Body of pancreas (tissue), 4 donors: ENCODE results near the gene MYORG. TPM values are rescaled to one million over a fixed set of nuclear protein-coding genes. Genes with fewer than 3 reads are reported as not detected.

Experiments used
- ATAC-seq: fragments of 150-250 bp; one replicate; pipeline ENCODE4 v1.9.1; 2016
- DNase-seq, 4 donors: peaks; one replicate each; pipeline ENCODE4 v3.0.0-alpha.2; 2019
- H3K27ac ChIP-seq, 4 donors: fragments of 200-600 bp; sonication (generic); 1 replicate in 3 of 4; 2 replicates in 1 of 4; pipeline versions ENCODE4 v1.5.1 to v1.6.1; 2016 to 2019; ENCODE audit warnings: mild to moderate bottlenecking in 1 of 4, mixed read lengths in 1 of 4, moderate library complexity in 1 of 4
- H3K27me3 ChIP-seq, 2 donors: fragments of 200-600 bp; sonication (generic); one replicate each; pipeline ENCODE4 v1.6.0; 2016; ENCODE audit warnings: mild to moderate bottlenecking in 1 of 2
- H3K36me3 ChIP-seq, 2 donors: fragments of 200-600 bp; sonication (generic); replicated peaks in 1 of 2; 2 replicates each; pipeline ENCODE4 v1.5.1; 2016; ENCODE audit warnings: low read depth in 2 of 2; ENCODE audit not compliant: insufficient read depth in 1 of 2
- H3K4me1 ChIP-seq: fragments of 200-600 bp; sonication (generic); one replicate; pipeline ENCODE4 v1.6.0; 2016
- H3K4me3 ChIP-seq, 2 donors: fragments of 200-600 bp; sonication (generic); 1 replicate in 1 of 2; 2 replicates in 1 of 2; pipeline ENCODE4 v1.5.1; 2016 to 2019
- H3K9me3 ChIP-seq, 3 donors: fragments of 200-600 bp; sonication (generic); 1 replicate in 2 of 3; 2 replicates in 1 of 3; pipeline ENCODE4 v1.5.1; 2016
- POLR2A ChIP-seq, 3 donors: fragments of 450-650 bp; IDR thresholded peaks; one replicate each; pipeline ENCODE4 v1.6.1; 2016; ENCODE audit warnings: antibody characterized with exemption in 3 of 3, mild to moderate bottlenecking in 2 of 3
- WGBS, 2 donors: methylation state at CpG; one replicate each; pipeline ENCODE4 v1.1.5; 2017; 5-methylcytosine and 5-hydroxymethylcytosine counted together
- intact Hi-C: fragments of 100-400 bp; cut with DNase I; formaldehyde crosslinking; loops from one replicate; pipeline ENCODE4 v1.15.1; 2023
- small RNA-seq: library from RNA; depleted of rRNA; stranded (forward); fragments of <200 nt; gene quantifications from one replicate; pipeline ENCODE3, GENCODE V24; 2016
- total RNA-seq, 2 donors: library from RNA; depleted of rRNA; stranded (reverse); fragments of >200 nt; gene quantifications; one replicate each; pipeline ENCODE4 v1.1.0, GENCODE V29; 2016
- TF ChIP-seq, protein P1 (sequence below), 7 experiments: fragments of 450-650 bp in 4 of 7; fragments of 200-600 bp in 3 of 7; sonication (generic) in 3 of 7; IDR thresholded peaks; one replicate each; pipeline ENCODE4 v1.5.1; 2016 to 2019; ENCODE audit warnings: antibody characterized with exemption in 7 of 7

The MYORG gene
- total RNA-seq, 2 donors from 2014 or later = 11.2 to 11.9 TPM

DNA sequence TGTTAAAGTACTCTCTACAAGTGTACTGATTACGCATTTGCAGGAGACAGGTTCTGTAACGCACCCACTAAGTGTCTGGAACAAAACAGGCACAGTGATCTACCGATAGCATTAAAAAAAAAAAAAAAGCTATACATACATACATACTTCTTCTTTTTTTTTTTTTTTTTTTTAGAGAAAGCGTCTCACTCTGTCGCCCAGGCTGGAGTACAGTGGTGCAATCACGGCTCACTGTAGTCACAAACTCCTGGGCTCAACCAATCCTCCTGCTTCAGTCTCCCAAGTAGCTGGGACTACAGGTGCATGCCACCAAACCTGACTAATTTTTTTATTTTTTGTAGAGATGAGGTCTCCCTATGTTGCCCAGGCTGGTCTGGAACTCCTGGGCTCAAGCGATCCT, 55.2 kb downstream of the MYORG start:
- H3K27me3 ChIP-seq = no peaks in the 10 kb centered on the region
- ATAC-seq (no peak), DNase-seq (no peak)
- TF ChIP-seq, protein P1, sequence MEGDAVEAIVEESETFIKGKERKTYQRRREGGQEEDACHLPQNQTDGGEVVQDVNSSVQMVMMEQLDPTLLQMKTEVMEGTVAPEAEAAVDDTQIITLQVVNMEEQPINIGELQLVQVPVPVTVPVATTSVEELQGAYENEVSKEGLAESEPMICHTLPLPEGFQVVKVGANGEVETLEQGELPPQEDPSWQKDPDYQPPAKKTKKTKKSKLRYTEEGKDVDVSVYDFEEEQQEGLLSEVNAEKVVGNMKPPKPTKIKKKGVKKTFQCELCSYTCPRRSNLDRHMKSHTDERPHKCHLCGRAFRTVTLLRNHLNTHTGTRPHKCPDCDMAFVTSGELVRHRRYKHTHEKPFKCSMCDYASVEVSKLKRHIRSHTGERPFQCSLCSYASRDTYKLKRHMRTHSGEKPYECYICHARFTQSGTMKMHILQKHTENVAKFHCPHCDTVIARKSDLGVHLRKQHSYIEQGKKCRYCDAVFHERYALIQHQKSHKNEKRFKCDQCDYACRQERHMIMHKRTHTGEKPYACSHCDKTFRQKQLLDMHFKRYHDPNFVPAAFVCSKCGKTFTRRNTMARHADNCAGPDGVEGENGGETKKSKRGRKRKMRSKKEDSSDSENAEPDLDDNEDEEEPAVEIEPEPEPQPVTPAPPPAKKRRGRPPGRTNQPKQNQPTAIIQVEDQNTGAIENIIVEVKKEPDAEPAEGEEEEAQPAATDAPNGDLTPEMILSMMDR (IDR thresholded peaks at IDR 0.05) = no peak
- TF ChIP-seq POLR2A (IDR thresholded peaks at IDR 0.05) = no peak
- H3K9me3 ChIP-seq = no peaks in the 10 kb centered on the region
- intact Hi-C loops = no loop called here
- no peak overlapping the region for H3K4me3 ChIP-seq
- H3K4me1 ChIP-seq = no peaks in the 10 kb centered on the region
- no peak overlapping the region for H3K27ac ChIP-seq
- no peaks in the 10 kb centered on the region for H3K36me3 ChIP-seq
- 89 to 95% methylated on average over 7 of the region's 7 CpGs for WGBS, 2 donors

DNA sequence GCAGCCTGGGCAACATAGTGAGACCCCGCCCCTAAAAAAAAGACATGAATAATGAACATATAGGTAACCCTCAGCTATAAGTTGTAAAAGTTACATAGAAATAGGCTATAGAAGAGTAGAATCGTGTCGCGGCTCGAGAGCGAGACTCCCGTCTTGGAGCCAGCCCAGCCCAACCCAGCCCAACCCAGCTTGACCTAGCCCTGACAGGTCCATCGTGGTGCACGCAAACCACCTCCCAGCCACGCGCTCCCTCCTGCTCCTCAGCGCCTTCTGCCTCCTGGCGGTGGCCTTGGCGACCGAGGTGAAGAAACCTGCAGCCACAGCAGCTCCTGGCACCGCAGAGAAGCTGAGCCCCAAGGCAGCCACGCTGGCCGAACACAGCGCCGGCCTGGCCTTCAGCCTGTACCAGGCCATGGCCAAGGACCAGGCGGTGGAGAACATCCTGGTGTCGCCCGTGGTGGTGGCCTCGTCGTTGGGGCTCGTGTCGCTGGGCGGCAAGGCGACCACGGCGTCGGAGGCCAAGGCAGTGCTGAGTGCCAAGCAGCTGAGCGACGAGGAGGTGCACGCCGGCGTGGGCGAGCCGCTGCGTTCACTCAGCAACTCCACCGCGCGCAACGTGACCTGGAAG, 58.4 kb downstream of the MYORG start:
- H3K9me3 ChIP-seq = no peaks in the 10 kb centered on the region
- no peak overlapping the region for H3K4me3 ChIP-seq
- no peak overlapping the region for H3K27ac ChIP-seq
- ATAC-seq (no peak), DNase-seq (no peak)
- intact Hi-C loops = no loop called here
- 93% methylated on average over 13 to 40 of the region's 44 CpGs for WGBS, 2 donors
- TF ChIP-seq, protein P1 (IDR thresholded peaks at IDR 0.05) = no peak
- TF ChIP-seq POLR2A (IDR thresholded peaks at IDR 0.05) = no peak
- H3K27me3 ChIP-seq = no peaks in the 10 kb centered on the region
- no peaks in the 10 kb centered on the region for H3K36me3 ChIP-seq
- H3K4me1 ChIP-seq = no peaks in the 10 kb centered on the region

DNA sequence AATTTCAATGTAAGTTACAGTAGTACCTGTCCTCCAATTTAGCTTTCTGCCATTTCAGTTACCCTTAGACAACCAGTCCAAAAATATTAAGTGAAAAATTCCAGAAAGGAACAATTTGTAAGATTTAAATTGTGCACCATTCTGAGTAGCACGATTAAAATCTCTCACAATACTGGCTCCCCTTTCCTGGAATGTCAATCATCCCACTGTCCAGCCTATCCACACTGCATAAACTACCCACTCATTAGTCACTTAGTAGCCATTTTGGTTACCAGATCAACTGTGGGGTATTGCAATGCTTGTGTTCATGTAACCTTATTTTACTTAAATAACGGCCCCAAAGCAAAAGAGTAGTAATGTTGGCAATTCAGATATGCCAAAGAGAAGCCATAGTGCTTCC, 59.3 kb downstream of the MYORG start:
- intact Hi-C loops = no loop called here
- Histone ChIP-seq H3K27ac (no peak overlapping the region), H3K4me3 (no peak overlapping the region), H3K4me1 (no peaks in the 10 kb centered on the region), H3K27me3 (no peaks in the 10 kb centered on the region), H3K36me3 (no peaks in the 10 kb centered on the region), H3K9me3 (no peaks in the 10 kb centered on the region)
- TF ChIP-seq POLR2A (IDR thresholded peaks at IDR 0.05) = no peak
- TF ChIP-seq, protein P1 (IDR thresholded peaks at IDR 0.05) = no peak
- ATAC-seq (no peak), DNase-seq (no peak)
- 73 to 78% methylated on average over 2 of the region's 2 CpGs for WGBS, 2 donors

Small RNA genes lying within 50 kb of the gene (small RNA-seq; reads per million reads assigned to genes)
- gene RF00019 = not detected

Other genes starting within 250 kb of the MYORG start
- 10 to 100 TPM; 18.9 to 19.1 TPM for gene UBAP1, start 197.9 kb downstream of the MYORG start, total RNA-seq
- gene KIF24, start 47.6 kb downstream of the MYORG start, total RNA-seq = under 1 TPM; 0.26 to 0.33 TPM
- 10 to 100 TPM in 1 of 2 donors, 1 to 10 TPM in 1; 9.2 to 14.0 TPM for gene NUDT2, start 47.3 kb downstream of the MYORG start, total RNA-seq
- gene FAM219A, start 81.7 kb upstream of the MYORG start, total RNA-seq = 1 to 10 TPM; 6.5 to 6.6 TPM
- gene DNAI1, start 81.9 kb upstream of the MYORG start, total RNA-seq = 1 to 10 TPM in 1 of 2 donors, under 1 TPM in 1; 0.99 to 2.1 TPM
- 1 to 10 TPM in 1 of 2 donors, not detected in 1; 2.9 TPM for gene ENHO, start 146.1 kb upstream of the MYORG start, total RNA-seq
- gene CNTFR, start 212.8 kb upstream of the MYORG start, total RNA-seq = 10 to 100 TPM in 1 of 2 donors, 1 to 10 TPM in 1; 1.6 to 16.8 TPM
- 10 to 100 TPM in 1 of 2 donors, 1 to 10 TPM in 1; 8.6 to 16.9 TPM for gene RPP25L, start 235.2 kb upstream of the MYORG start, total RNA-seq
- 10 to 100 TPM; 36.1 to 39.9 TPM for gene DCTN3, start 243.6 kb upstream of the MYORG start, total RNA-seq